HG02588 (cell line): ENCODE data around the gene EXOC4.

Experiments used
- ATAC-seq: cut with Tn5 transposase; IDR thresholded peaks from one replicate; pipeline ENCODE4 v1.9.1; 2021; ENCODE audit warnings: mild to moderate bottlenecking, moderate library complexity; ENCODE audit not compliant: unreplicated experiment

EXOC4 gene

DNA sequence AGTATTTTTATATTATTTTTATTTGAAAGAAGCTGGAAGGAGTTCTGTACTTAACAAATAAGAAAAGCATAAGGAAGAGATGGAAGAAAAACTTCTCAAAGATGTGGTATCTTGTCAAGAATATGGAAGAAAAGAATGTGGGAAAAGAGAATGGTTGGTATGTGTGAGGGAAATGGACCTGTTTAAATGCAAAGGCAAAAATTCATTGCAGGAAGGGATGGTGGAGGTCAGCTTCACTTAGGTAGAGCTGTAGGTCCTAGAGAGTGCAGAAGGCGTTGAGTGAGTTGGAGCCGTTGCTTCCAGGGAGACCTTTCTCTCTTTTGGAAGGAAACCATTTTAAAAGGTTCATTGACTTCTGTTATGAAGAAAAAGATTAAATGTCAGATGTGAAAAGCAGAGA is 107.3 kb downstream of the EXOC4 start:
- ATAC-seq = no peak

DNA sequence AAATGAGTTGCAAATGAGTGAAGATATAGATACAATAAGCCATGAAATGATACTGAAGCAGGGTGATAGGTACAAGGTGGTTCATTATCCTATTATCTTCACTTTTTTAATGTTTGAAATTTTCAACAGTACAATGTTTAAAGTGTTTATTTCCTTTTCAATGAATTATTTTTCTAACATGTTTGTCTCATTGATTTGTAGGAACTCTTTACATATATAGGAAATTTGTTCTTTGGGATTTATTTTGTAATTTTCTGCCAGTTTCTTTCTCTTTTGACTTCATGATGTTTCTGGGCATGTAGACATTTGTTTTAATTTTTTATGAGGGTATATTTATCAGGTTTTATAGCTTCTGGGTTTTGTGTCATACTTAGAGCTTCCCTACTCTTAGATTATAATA is 108.9 kb downstream of the EXOC4 start:
- ATAC-seq = no peak

DNA sequence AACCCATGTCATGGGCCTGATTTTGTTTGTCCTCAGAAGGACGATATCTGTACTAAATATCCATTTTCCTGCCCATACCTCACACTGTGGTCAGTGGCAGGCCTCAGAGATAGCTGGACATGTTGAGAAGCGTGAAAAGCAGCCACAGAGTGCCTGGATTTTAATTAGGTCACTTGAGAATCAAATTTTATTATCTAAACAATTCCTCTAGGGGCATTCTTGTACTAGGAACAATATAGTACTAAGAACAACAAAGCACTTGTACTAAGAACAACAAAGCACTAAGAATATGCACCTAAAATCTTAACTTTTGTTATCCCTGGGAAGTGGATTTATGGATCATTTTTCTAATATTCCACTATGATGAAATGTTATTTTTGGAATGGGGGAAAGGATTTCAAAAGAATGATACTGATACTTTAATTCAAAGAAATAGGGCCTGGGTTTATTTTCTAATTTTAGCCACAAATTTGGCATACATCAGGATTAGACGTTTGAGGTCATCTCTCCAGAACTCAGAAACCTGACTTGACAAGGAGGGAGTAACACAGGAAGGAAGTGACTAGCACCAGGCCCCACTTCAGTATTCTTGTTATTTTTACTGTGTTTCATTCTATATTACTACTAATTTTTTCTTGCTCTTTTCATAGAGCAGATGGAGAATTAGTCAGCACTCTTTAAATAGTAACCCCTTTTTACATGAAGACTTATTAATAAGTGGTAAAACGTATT is 112.2 kb downstream of the EXOC4 start:
- ATAC-seq = no peak

DNA sequence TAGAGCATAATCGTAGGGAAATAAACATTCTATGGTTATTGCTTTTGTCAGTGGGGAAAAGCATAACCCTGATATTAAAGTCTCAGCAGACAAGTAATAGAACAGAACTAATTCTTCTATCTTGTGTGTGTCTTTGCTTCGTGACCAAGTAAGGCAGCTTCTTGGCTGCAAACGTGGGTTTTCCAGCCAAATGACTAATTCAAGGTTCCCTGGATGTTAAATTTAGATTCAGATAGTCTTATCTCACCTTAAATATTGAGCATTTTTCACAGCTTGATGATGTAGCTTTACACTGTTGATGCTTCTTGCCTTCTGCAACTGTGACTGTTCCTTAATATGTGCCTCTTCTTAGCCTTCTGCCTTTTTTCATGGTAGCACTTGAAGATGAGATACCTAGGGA is 113.0 kb downstream of the EXOC4 start:
- ATAC-seq = no peak

DNA sequence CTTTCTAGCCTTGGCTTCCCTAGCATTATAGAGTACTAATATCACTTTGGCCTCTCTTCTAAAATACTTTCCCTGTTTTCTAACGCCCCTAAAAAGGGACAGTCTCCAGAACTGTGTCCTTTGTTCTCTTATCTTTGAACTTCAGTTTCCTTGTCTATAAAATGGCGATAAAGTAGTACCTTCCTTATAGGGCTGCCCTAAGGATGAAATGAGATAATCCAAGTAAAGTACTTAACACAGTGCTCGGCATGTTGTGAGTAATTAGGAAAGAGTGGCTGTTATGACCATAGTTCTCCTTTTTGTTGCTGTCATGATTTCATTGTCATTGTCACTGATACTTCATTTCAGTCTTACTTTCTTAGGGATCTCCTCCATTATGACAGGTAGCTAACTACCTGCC is 114.7 kb downstream of the EXOC4 start:
- no peak for ATAC-seq

DNA sequence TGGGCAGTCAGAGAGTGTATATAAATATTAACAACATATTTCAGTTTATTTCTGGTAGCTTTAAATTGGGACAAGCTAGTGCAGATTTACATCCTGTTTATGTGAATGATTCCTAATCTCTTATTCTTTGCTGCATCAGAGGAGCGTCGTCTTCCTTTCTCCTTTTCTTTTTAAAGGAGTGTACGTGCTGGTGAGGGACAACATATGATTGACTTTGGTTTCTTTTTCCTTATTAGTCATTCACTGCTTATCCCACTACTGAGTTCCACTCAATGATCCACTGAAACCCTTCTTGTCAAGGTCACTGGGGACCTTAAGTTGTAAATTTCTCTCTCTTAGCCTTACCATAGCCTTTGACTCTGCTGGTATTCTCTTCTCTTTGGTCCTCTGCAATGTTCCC is 116.3 kb downstream of the EXOC4 start:
- no peak for ATAC-seq

DNA sequence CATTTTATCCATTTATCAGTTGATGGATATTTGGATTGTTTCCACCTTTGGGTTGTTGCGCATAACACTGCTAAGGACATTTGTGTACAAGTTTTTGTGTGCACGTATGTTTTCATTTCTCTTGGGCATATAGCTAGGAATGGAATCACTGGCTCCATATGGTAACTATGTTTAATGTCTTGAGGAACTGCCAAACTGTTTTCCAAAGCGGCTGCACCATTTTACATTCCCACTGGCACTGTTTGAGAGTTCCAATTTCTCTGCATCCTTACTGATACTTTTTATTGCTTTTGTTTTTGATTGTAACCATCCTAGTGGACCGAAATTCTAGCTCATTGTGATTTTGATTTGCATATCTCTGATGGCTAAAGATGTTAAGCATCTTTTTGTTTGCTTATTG is 118.7 kb downstream of the EXOC4 start:
- no peak for ATAC-seq

DNA sequence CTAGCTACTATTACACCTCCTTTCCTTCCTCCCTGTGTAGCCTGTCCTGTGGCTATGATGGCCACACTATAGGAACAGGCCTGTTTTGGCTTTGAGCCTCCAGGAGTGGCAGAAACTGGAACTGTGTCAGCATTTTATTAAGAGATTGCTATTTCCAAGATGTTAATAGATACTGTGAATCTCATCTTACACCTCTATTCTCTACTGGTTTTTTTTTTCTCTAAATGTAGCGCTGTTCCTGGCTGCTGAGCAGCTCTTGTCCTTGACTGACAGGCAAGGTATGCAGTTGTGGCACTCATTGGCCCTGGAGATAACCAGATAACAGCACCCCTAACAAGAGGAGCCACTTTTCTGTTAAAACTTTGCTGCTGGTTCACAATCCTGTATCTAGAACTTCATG is 119.5 kb downstream of the EXOC4 start:
- no peak for ATAC-seq

DNA sequence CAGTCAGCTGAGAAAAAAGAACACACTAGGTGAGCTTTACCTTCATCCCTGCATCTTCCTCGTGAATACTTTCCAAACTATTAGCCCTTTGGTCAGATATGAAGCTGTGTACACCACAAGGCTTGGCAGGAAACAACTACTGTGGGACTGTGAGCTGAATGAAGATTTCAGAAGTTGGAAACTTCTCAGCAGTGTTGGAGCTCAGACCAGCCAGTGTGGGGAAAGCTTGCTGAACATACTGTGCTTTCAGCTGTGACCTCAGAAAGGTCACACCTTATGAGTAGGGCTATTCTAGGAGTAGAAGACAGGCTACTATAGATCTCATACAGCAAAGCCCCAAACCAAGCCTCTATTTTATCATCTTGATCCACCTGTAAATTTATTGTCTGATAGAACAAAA is 123.6 kb downstream of the EXOC4 start:
- no peak for ATAC-seq

DNA sequence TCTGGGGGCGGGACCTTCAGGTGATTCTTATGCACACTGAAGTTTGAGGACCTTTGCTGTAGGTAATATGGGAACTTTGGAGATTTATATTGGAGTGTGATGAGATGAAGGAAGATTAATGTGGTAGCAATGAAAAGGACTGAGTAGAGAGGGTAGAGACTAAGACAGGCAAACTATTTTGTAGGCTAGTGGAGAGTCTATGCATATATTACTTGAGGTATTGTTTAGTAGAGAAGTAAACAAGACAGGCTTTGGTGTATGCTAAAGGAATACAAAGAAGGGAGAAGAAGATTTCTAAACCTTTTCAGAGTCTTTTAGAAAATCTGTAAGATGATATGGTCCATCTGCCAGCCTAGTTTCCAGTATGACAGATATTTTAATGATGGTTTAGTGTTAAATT is 129.1 kb downstream of the EXOC4 start:
- ATAC-seq = no peak

DNA sequence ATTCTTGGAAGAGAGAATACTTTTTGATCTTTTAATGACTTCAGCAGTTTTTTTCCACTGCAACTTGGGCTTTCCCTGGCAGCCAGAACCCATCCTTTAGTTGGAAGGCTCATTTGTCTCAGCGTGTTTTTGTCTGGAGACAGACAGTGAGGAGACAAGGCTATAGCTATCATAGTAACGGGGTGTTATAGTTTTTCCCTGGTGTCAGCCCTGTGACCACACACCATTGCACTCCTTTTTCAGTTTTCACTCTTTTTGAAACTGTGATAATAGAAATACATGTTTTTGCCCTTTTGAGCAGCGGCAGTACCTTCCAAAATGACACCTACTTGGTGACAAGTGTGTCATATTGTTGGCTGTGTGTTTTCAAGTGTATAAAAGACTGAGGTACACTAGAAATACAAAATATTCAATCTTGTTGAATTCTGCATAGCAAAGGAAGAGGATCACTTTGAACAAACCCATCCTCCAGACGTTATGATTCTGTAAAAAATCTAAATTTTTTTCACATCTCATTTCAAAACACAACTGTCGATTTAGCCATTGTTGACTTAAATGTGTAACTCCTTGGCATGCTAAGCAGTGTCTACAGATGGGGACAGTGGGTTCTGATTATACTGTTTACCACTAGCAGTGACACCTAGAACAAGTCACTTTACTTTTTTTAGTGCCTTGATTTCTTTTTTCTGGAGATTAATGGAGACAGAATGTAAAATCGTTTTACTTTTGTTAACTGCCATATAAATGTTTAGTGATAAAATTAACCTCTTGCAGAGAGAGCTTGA is 130.1 kb downstream of the EXOC4 start:
- no peak for ATAC-seq

DNA sequence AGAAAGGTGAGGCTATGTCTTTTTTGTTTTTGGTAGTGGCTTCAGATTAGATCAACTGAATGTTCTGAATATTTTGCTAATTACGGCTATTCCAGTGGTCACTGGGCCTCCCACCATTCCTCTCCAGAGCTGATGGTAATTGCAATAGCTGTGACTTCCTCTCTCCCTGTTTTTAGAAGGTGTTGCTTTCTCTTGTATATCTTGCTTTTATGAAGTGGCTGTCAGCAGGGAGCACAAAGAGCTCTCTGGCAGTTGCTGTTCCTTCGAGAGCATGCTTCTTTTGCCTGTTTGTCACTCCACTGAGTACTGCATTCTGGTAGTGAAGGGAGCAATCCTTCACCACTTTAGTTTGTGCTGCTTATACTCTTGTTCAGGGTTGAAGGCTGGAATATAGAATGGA is 133.3 kb downstream of the EXOC4 start:
- no peak for ATAC-seq

DNA sequence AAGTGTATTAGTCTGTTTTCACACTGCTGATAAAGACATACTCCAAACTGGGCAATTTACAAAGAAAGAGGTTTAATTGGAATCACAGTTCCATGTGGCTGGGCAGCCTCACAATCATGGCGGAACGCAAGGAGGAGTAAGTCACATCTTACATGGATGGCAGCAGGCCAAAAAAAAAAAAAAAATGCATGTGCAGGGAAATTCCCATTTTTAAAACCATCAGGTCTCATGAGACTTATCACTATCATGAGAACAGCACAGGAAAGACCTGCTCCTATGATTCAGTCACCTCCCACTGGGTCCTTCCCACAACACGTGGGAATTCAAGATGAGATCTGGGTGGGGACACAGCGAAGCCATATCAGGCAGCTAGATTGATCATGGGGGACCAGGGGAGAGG is 136.8 kb downstream of the EXOC4 start:
- ATAC-seq = no peak

DNA sequence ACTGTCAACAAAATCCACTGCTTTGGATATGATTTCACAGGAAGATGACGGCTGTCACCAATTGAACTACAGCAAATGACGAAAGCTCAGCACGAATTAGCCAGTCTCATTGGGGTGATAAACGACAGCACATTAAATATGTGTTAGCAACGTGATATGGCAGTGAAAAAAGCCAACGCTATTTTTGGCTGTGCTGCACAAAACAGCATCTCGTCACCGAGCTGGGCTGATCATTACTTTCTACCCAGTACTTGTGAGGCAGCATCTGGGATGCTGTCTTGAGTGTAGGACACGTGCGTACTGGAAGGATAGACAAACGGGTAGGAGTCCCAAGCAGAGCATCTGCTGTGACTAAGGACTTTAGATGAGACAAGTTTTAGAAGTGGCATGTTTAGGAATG is 138.3 kb downstream of the EXOC4 start:
- ATAC-seq = no peak

DNA sequence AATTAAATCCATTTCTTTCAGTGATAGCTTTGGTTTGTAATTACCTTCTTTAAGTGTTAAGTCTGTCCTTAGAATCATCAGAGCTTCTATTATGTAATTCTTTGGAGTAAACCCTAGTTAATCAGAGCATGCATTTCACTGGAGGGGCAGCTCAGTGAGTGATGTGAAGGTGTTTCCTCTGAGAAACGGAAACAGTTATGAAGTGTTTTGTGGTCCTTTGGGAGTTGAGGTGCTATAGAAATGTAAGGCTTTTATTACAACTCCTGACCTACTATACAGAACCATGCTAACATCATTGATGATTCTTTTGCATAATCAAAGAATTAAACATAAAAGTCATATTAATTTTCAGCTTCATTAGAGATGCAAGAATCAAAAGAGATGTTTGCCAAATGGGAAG is 141.5 kb downstream of the EXOC4 start:
- no peak for ATAC-seq

DNA sequence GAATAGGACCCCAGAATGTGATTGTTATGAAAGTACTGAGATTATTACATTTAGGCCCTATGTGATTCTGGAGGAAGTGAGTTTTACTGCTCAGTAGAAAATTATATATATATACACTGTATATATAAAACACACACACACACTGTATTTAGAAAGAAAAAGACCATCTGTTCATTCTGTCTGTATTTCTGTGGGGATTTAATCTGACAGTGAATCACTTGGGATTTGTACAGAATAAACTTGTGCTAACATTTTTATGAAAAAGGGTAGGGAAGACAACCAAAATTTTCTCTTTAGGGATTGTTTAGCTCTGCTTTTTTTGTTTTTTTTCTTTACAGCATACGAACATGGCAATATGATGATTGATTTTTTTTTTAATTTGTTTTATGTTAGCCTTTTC is 142.7 kb downstream of the EXOC4 start:
- ATAC-seq = no peak

DNA sequence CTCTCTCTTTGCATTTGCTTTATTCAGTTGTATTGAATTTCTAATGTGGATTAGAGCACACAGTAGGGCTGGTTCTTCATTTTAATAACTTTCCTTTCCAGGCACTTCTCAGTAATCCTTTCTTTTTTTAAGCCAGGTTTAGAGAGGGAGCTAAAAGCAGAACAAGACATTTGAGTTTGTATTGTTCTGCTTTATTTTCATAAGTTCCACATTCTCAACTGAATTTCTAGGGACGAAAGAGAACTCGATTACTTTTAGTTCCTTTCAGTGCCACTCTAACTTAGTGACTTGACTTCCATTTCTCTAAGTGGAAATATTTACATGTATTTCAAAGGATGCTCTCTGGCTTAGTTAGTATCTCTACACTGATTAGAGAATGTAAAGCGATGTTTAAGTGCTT is 145.6 kb downstream of the EXOC4 start:
- ATAC-seq = no peak

DNA sequence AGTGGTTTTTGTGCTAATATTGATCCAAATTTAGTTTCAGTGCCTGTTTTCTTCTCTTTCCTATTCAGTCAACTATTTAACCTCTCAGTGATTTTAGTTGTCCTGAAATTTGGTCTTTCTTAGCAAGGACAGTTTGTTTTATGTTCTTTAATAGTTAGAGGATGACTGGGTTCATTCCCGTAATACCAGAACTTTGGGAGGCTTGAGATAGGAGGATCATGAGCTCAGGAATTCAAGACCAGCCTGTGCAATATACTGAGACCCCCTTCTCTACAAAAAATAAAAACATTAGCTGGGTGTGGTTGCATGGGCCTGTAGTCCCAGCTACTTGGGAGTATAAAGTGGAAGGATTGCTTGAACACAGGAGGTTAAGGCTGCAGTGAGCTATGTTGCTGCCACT is 148.3 kb downstream of the EXOC4 start:
- ATAC-seq = no peak

DNA sequence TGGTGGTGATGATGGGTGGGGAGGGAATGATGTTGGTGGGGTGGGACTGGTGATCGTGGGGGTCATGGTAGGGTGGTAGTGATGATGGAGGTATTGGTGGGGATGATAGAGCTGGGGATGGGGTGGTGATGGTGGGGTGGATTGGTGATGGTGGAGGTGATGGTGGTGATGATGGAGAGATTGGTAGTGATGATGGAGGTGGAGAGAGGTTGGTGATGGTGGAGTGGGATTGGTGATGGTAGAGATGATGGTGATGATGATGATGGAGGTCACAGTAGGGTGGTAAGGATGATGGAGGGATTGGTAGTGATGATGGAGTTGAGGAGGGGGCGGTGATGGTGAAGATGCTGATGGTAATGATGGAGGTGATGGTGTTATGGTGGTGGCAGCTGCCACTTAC is 155.3 kb downstream of the EXOC4 start:
- no peak for ATAC-seq

DNA sequence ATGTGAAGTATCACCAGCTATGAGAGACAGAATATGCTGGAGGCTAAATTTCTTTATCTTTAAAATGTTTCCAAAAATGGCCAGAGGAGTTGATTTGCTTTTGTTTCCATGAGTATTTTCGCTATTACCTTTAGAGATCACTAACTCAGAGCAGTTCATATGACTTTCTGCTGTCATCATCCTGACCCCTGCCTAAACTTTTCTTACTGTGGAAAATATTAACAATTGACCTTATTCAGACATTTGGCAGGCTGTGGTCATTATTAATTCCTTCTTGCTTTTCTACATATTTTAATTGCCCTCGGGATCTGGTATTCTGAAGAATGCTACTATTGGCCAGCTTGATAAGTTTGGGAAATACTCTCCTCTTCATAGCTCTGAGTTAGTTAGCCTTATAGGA is 156.5 kb downstream of the EXOC4 start:
- no peak for ATAC-seq

DNA sequence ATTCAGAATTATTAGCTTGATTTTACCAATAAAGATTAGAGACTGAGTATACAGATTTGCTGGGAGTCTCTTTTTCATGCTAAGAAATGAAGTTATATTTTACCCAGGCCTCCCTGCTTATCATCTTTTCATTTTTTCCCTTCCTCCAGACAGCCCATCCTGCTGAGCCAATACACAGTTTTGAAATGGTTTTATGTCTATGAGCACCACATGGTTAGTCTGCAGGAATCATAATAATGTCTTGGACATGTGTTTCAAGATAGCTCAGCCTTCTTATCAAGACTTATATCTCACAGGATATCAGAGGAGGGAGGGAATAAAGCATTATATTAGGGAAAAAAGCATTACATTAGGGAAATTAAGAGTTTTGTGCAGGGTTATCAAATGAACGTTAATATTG is 157.1 kb downstream of the EXOC4 start:
- ATAC-seq = no peak

DNA sequence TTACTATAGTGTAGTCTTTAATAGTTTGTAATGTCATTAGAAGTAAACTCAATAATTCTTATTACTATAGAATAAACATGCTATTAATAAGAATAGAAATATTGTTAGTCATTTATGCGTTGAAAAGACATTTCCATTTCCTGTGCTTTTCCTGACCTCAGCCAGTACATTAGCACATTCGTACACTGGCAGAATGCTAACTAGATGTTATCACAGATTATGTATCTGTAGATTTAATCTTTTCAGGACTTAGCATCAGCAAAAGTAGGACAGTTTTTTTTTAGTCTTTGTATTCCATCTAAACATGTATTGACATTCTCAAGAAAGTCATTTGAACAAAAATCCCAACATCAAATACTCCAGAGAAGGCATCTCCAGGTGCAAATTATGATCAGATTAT is 158.5 kb downstream of the EXOC4 start:
- ATAC-seq = no peak

DNA sequence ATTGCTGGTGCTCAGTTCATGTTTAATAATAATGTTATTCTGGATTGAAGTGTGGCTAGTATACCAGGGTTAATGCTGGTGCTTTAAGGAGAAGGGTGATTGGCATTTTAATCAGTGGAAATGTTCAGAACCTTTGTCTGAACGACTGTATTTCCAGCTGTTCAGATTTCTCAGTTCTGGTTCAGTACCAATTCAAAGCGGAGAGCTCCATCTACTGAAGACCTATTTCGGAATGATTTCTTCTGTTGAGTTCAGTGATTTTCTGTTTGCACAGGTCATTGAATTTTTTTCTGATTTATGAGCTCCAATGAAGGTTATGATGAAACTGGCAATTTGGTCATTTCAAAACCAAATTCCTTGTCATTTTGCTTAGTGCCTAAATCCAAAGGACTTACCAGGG is 160.1 kb downstream of the EXOC4 start:
- no peak for ATAC-seq
